Hippocampal formation (tissue), 2 donors: Measurements from ENCODE around the gene SDCCAG8.
A peak's percentile ranks its signal among the peaks of the same experiment; 100 is the strongest.
"Not testable (repeated sequence)": the region's sequence is repeated elsewhere in the genome, so short reads cannot be mapped to it uniquely, and the experiment has no call there.

Experiments used
- DNase-seq, 2 donors: peaks; one replicate each; lab custom pipeline; 2025; lab: John Stamatoyannopoulos, UW

SDCCAG8 gene

DNA sequence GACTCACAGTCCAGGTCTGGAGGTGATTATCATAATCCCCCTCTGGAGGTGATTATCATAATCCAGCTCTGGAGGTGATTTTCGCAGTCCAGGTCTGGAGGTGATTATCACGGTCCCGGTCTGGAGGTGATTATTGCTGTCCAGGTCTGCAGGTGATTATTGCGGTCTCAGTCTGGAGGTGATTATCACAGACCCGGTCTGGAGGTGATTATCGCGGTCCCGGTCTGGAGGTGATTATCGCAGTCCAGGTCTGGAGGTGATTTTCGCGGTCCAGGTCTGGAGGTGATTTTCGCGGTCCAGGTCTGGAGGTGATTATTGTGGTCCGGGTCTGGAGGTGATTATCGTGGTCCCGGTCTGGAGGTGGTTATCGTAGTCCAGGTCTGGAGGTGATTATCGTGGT is 76.6 kb downstream of the SDCCAG8 start:
- no peak for DNase-seq

DNA sequence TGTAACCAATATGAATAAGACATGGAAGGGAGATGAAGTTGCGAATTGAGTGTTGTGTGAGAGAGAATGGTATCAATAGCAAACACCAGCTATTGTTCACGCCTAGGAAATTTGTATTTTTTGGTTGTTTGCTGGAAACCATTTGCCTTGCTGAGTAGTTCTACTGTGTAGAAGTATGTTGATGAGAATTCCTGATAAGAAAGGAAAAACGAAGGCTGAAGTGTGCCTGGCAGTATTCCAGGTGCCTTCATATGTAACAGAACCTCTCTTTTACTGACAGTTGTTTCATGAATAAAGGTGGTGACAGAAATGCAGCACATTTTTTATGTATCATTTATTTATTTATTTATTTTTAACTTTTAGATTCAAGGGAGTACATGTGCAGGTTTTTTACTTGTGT is 79.5 kb downstream of the SDCCAG8 start:
- DNase-seq = no peak

DNA sequence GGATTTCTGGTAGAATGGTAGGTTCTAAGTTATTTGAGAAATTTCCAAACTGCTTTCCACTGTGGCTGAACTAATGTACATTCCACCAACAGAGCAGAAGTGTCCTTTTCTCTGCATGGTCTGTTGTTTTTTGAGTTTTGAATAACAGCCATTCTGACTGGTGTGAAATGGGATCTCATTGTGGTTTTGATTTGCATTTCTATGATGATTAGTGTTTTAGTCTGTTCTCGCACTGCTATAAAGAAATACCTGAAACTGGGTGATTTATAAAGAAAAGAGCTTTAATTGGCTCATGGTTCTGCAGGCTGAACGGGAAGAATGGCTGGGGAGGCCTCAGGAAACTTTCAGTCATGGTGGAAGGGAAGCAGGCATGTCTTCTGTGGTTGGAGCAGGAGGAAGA is 80.3 kb downstream of the SDCCAG8 start:
- no peak for DNase-seq

DNA sequence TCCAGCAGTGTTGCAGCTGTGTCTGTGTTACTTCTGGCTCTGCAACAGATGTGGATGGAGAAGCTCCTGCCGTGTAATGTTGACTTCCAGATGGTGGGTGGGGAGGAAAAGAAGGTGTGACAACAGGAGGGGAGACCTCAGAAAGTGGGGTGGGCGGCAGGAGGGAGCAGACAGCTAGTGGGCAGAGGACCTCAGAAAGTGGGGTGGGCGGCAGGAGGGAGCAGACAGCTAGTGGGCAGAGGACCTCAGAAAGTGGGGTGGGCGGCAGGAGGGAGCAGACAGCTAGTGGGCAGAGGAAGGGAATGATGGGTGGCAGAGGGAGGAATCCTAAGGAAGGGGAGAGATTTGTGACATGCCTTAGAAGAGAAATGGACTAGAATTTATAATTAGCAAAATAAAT is 83.0 kb downstream of the SDCCAG8 start:
- DNase-seq = not testable (repeated sequence)

DNA sequence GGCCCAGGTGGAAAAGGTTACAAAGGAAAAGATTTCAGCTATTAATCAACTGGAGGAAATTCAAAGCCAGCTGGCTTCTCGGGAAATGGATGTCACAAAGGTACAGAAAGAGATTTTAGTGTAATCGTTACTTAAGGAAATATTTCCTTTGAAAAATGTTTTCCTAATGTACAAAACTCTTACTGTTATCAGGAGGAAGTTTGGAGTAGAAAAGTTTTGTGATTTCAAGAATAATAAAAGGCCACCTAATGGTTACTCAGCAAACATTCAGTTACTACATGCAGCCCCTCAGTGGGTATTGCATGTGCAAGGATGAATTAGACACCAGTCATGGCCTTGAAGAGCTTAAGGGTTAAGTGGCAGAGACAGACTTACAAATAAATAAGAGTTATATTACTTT is 85.2 kb downstream of the SDCCAG8 start:
- no peak for DNase-seq

DNA sequence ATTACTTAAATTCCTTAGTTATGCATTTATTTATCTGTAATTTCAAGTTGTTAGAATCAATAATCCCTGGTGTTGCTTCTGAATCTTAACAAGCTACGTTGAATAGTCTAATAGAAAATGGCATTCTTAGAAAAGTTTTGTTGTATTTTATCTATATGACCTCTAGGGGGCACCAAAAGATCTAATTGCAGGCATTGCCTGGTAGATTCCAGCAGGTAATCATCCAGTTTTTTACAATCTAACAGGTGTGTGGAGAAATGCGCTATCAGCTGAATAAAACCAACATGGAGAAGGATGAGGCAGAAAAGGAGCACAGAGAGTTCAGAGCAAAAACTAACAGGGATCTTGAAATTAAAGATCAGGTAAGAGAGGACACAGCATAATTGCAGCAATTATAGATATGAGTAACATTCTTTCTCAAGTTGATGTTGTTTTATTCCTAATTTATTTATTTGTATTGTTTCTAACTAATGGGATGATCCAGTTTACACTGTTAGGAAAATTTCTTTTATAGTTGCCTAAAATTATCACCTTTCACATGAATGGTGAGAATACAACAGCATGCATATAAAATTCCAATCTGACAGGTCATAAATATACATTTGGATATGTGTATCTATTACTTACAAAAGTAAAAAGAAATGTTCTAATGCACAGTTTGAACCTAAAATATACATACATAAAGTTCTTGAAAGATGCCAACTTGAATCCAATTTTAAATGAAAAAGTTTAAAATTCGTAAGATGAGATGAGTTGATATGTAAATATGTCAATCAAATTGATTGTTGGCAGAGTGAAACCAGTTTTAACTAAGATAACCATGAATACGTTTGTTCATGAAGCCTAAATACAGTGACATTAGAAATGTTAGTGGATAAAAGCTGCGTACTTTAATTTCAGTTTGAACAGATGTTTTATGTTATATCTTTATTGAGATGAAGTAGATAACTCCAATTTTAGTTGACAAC is 88.4 kb downstream of the SDCCAG8 start:
- DNase-seq = peak in 1 of 2 donors; percentile 84

DNA sequence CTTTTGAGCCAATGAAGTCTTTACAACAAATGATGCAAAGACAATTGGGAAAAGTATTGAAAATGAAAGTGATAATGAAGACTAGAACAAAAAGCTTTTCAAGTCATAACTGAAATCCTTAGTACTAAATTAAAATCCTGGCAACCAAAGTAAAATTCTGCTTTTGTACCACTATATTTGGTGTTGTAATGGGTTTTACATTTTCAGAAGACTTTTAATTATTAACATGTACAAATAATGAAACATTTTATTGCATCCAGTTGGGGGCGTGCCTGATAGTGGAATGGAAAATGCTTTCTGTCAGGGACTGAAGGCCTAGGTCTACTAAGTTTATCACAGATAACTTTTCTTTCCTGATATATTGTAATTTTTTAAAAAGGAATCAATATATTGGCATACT is 89.4 kb downstream of the SDCCAG8 start:
- DNase-seq = peak in 1 of 2 donors; percentile 62

DNA sequence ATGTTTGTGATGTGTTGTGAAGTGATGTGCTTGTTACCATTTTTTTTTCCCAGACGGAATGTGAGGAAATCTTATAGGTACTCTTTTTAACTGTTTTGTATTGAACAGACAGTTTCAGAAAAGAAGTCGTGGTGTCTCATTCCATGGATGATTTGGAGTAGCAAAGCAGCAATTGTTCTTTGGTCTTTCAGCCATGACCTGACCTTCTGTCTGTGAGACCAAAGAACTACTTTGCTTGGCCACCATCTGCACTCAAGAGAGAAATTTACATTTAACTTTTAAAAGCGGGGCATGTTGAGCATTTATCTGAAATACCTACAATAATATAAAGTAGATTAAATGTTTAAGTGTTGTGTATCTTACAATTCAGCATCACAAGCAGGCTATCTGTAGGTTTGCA is 90.2 kb downstream of the SDCCAG8 start:
- no peak for DNase-seq

DNA sequence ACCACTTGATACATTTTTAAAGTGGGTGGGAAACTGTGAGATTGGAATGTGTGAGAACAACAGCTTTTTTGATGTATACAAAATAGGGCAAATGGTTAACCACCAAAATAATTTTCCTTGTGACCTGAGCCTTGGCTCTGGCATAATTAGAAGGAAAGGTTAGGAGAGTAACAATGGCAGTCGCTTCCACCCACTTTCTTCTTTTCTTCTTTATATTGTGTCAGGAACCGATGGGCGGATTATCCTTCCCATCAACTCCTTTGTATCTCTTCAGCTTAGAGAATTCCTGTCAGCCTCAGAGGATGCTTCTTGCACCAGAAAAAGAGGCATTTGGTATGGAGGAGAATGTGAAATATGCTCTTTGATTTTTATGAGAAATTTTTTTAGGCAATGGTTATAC is 90.6 kb downstream of the SDCCAG8 start:
- DNase-seq = no peak

DNA sequence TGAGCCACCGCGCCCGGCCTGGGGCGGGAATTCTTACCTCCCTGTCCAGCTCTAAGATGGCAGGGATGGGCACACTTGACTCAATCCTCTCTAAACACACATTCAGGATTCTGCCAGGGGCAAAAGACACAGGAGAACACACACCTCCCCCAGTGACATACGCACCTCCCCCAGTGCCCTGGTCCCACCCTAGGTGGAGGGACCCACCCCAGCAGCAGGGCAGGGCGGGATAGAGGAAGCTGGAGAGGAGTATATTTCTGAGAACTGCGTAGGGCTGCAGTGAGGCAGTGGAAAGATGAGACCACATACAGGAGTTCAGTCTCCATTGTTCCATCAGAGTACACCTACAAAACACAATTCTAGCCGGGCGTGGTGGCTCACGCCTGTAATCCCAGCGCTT is 92.5 kb downstream of the SDCCAG8 start:
- DNase-seq = no peak

DNA sequence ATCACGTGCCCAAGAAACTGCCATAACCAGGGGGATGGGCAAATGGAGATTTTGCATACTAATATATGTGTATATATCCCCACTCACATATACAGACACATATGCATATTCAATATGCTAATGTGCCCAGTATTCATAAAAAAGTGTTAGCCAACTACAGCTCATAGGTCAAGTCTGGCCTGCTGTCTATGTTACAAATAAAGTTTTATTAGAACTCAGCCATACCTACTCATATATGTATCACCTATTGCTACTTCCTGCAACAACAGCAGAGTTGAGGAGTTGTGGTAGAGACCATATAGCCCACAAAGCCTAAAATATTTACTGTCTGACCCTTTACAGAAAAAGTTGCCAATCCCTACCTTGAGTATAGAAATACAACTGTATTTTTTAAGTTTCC is 93.3 kb downstream of the SDCCAG8 start:
- no peak for DNase-seq

DNA sequence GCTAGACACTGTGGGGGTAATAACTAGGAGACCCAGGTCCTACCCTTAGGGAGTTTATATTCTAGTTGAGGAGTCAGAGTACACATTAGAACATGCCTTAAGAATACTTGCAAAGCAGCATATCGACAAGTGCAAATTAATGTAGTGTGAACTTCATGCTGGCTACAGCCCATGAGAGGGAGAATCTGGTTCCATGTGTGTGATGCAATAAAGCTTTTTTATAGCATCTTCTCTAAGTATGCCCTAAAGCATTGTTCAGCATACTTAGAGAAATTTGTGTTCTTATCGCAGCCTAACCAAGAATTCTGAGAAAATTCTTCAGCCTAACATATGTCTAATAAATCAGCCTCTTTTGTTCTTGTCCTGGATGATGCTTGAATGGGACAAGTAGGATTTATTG is 95.5 kb downstream of the SDCCAG8 start:
- DNase-seq = no peak

DNA sequence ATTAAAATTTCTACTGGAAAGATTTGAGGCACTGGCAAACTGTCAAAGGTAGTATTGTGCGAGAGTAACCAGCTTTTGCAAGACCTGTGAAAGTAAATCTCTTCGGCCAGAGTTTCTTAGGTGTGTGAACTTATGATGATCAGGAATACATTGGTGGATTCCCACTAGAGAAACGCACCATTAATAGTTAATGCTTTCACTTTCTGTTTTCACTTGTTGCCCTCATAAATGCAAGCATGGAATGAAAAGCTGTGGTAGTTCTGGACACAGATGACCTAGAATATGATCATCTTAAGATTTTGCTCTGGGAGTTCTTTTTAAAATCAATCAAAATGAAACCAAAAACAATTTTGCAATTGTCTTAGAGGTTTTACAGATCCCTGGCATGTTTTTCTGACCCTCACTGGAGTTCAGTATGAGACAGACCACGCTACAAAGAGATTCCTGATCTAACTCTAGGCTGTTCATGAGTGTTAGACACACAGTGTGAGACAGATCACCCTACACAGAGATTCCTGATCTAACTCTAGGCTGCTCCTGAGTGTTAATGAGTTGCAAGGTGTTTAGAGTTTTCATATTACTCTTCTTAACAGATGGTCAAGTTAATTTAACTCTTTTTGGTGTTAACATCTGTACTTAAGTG is 98.8 kb downstream of the SDCCAG8 start:
- DNase-seq = no peak

DNA sequence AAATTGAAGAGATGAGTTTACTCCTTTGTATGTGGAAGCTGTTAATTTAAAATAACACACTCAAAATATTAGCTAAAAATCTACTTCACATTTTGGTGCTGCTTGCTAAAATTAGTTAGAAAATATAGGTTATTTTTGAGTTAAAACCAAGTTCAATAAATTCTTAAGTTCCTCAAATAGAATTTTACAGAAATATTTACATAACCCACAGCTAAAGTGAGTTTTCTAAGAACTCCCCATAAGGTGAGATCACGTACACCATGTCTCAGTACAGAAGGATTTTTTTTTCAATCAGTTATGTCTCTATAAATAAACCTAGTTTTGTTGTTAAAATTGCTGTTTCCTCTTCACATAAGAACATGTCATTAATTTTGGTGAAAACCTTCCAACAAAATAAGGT is 108.0 kb downstream of the SDCCAG8 start:
- no peak for DNase-seq

DNA sequence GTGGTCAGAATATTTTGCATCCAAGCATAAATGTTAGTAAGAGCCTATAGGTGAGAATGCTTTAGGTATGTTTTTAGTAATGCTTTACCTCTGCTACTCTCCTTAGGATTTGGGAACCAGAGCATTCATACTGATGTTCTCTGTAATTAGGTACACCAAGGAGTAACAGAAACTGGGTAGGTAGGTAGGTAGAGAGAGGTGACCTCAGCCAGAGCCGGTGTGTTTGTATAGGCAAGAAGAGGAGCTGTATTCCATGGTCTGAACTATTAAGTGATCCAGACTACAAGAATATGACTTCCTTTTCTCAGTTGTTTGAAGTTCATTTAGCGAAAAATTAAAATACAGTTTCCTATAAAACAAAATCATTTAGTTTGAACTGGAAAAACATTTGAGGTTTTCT is 108.5 kb downstream of the SDCCAG8 start:
- DNase-seq = no peak

DNA sequence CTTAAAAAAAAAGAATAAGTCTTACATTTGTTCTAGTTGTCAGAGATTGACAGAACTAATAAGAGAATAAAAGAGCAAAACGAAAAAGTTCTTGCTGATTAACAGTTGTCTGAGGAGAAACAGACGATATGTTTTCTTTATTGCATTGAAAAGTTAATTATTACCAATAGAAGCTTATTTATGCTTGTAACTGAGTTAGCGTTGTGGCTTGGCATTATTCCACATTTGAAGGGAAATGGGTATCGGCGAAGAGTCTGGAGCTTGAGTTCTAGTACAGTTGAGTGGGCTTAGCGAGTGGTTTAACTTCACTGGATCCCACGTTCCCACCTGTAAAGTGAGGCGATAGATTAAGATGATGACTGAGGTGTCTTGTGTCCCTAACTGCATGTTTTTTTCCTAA is 109.0 kb downstream of the SDCCAG8 start:
- DNase-seq = no peak

DNA sequence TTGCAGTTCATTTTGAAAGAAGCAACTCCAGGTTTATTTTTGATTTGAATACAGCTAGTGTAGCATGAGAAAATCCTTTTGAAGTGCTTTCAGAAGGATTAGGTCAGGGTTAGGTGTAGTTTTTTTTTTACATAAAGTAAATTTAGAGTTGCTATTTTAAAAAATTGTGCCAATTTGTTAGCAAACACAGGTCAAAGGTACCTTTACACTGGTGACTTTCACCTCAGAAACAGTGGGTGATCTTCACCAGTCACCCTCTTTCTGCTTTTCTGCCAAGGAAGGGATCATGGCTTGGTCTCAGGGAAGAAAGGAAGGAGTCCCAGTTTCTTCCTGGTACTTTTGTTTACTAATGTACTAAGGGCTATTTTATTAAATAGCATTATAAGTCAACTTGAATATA is 111.5 kb downstream of the SDCCAG8 start:
- no peak for DNase-seq

DNA sequence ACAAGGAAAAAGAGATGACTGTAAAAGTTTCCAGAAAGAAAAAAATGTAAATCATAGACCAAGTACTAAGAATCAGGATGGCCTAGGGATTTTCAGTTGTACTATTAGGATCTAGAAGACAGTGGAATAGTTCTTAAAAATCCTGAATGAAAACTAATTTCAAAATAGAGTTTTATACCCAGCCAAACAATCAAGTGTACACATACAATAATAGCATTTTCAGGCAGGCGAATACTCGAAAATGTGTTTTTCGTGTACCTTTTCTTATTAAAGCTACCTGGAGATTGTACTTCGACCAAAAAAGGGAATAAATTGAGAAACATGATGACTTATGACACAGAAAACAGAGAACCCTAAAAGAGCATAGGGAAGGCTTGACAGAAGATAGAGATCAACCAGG is 118.6 kb downstream of the SDCCAG8 start:
- no peak for DNase-seq

DNA sequence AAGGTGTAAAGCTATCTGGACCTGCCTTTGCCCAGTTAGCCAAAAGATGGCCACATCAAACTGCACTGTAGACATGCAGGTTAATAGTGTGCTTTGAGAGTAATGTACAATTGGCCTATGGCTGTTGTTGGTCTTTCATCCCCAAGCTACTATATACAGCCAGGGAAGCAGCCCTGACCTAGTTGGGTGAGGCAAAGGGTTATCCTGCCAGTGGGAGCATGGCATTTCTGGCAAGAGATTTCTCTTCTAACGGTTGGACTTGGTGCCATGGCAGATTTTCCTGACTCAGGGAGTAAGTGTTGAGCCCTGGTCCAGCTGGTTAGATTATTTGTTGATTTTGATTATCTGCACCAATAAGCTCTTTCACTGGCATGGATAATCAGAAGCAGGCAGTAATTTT is 119.8 kb downstream of the SDCCAG8 start:
- DNase-seq = no peak

DNA sequence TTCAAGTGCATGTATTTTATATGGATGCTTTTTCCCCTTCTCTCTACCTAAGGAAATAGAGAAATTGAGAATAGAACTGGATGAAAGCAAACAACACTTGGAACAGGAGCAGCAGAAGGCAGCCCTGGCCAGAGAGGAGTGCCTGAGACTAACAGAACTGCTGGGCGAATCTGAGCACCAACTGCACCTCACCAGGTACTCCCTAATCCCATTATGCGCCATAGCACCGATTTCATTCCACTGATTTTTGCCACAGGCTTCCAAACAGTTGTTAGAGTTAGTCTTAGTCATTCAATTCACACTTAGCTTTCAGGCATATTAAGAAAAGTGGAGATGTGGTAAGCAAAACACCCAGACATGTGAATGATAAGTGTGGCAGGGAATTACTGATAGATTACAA is 122.8 kb downstream of the SDCCAG8 start:
- no peak for DNase-seq

DNA sequence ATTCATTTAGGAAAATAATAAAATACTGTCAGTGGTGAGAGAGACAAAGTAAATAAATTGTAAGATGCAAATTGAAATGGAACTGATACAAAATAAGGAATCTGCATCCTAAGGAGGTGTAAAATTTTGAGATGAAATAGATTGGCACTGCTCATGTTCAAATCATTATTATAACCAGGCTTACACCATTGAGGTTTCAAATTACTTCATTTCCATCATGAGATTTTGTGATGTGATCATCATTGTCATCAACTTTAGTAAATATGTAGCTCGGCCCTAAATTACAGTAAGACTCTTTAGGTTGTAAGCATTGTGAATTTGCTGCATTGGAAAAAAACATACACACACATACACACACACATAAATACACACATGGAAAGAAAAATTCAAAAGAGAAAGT is 123.4 kb downstream of the SDCCAG8 start:
- no peak for DNase-seq

DNA sequence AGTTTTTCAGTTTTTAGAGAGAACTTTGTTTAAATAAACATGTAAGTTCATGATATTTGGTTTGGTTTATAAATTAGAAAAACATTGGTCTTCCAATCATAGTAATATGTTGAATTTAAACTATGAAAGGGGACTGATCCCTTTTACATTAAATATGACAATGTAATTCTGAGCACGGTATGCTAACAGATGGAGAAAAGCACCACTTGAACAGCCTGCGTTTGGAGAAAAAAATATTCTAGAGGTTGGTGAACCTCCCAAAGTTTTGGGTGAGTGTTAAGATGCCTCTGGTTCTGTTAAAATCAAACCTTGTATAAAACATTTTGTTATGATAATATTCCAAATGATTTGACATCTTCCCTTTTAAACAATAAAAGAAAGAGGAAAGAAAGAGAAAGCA is 123.9 kb downstream of the SDCCAG8 start:
- DNase-seq = no peak

DNA sequence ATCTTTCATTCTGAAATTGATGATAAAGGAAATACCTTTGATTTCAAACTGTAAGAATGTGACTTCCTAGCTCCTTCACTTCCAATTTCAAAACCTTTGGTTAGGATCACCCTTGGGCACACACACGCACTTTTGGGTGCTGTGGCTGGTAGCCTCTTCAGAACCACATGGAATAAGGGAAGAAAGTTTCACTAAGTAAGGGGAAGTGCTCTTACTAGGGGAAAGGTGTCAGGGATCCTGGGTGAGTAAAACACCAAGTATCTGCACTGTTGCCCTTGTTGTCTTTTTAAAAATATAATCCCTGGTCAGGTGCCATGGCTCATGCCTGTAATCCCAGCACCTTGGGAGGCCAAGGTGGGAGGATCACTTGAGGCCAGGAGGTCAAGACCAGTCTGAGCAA is 132.4 kb downstream of the SDCCAG8 start:
- no peak for DNase-seq
